Panc1 (cell line): ENCODE data around the gene CACUL1. TPM values are rescaled to one million over a fixed set of nuclear protein-coding genes. Genes with fewer than 3 reads are reported as not detected.

Source experiments
- ATAC-seq: fragments of 200-7000 bp; cut with Tn5 transposase; 2 replicates; pipeline ENCODE4 v1.9.1; 2020; ENCODE audit warnings: mild to moderate bottlenecking, moderate library complexity
- BruUV-seq: library from RNA; stranded (reverse); fragments of 400-500 nt; replicated peaks from 2 replicates; lab custom pipeline; 2021; lab: Mats Ljungman, UMichigan
- CTCF ChIA-PET: fragments of 300-600 bp; sonication (Branson Sonifier 250); formaldehyde crosslinking; loops from one replicate; lab custom pipeline; 2022; ENCODE audit warnings: antibody characterized with exemption; lab: Charles Lee
- POLR2A ChIA-PET: fragments of 300-600 bp; sonication (Branson Sonifier 250); formaldehyde crosslinking; loops from one replicate; lab custom pipeline; 2022; ENCODE audit warnings: antibody characterized with exemption; lab: Charles Lee
- DNase-seq: peaks from one replicate; pipeline ENCODE4 v3.0.0-alpha.2; 2010; ENCODE audit warnings: low read depth, low spot score
- H3K27ac ChIP-seq: 2 replicates; pipeline ENCODE4 v1.5.1; 2011; ENCODE audit warnings: mild to moderate bottlenecking, low read length, inconsistent platforms
- H3K27me3 ChIP-seq: fragments of 200-500 bp; sonication (Bioruptor generic); 2 replicates; pipeline ENCODE4 v1.6.0; 2014; ENCODE audit warnings: low read length, inconsistent platforms; ENCODE audit not compliant: control insufficient read depth, insufficient read depth
- H3K36me3 ChIP-seq: fragments of 200-500 bp; sonication (Bioruptor generic); 2 replicates; pipeline ENCODE4 v1.5.1; 2014; ENCODE audit warnings: inconsistent platforms, mild to moderate bottlenecking, low read length, moderate library complexity; ENCODE audit not compliant: control insufficient read depth, insufficient read depth
- H3K4me1 ChIP-seq: 2 replicates; pipeline ENCODE4 v1.5.1; 2011; ENCODE audit warnings: inconsistent platforms, mild to moderate bottlenecking, low read length, moderate library complexity; ENCODE audit not compliant: control insufficient read depth, insufficient read depth
- H3K4me3 ChIP-seq, 2 experiments: 2 replicates each; pipeline ENCODE4 v1.5.1; 2011 to 2012; ENCODE audit warnings: low read depth in 2 of 2, low read length in 2 of 2, mild to moderate bottlenecking in 2 of 2, inconsistent platforms in 1 of 2, moderate library complexity in 1 of 2
- H3K9me3 ChIP-seq: fragments of 200-500 bp; sonication (Bioruptor generic); 2 replicates; pipeline ENCODE4 v1.5.1; 2014; ENCODE audit warnings: low read depth, mild to moderate bottlenecking, inconsistent platforms, low read length, moderate library complexity; ENCODE audit not compliant: control insufficient read depth, insufficient read depth
- POLR2AphosphoS5 ChIP-seq: IDR thresholded peaks from 2 replicates; pipeline ENCODE4 v1.6.1; 2012; ENCODE audit warnings: mild to moderate bottlenecking, low read depth, low read length, moderate library complexity
- SIN3A ChIP-seq: IDR thresholded peaks from 2 replicates; pipeline ENCODE4 v1.6.1; 2012; ENCODE audit warnings: low read depth, mild to moderate bottlenecking, low read length, moderate library complexity, borderline replicate concordance; ENCODE audit not compliant: insufficient read depth
- TCF7L2 ChIP-seq: IDR thresholded peaks from 2 replicates; pipeline ENCODE4 v1.6.1; 2011; ENCODE audit warnings: mild to moderate bottlenecking, low read depth, low read length, inconsistent platforms
- in situ Hi-C: cut with HindIII; loops from 2 replicates; pipeline ENCODE4 v1.10.0; 2016; ENCODE audit warnings: low sequenced_read_pairs, low pct_unique_long_range_greater_than_20kb
- intact Hi-C: fragments of 100-400 bp; cut with micrococcal nuclease; formaldehyde crosslinking; loops from one replicate; pipeline ENCODE4 v1.10.0; 2022; ENCODE audit not compliant: unreplicated experiment
- total RNA-seq: library from RNA; stranded (reverse); gene quantifications from one replicate; pipeline ENCODE4 v1.2.1, GENCODE V29; 2021; ENCODE audit not compliant: unreplicated experiment
- TF ChIP-seq, protein P1 (sequence below), 2 experiments: IDR thresholded peaks; 2 replicates each; pipeline ENCODE4 v1.6.1; 2011 to 2012; ENCODE audit warnings: low read depth in 2 of 2, control low read depth in 1 of 2, low read length in 1 of 2, mild to moderate bottlenecking in 1 of 2, moderate library complexity in 1 of 2; ENCODE audit not compliant: insufficient read depth in 1 of 2
- TF ChIP-seq, protein P2 (sequence below): fragments of 450-650 bp; IDR thresholded peaks from 2 replicates; pipeline ENCODE4 v1.5.1; 2017; ENCODE audit warnings: mild to moderate bottlenecking

CACUL1 gene
- total RNA-seq, 1 experiment from 2014 or later = 44.1 TPM

DNA sequence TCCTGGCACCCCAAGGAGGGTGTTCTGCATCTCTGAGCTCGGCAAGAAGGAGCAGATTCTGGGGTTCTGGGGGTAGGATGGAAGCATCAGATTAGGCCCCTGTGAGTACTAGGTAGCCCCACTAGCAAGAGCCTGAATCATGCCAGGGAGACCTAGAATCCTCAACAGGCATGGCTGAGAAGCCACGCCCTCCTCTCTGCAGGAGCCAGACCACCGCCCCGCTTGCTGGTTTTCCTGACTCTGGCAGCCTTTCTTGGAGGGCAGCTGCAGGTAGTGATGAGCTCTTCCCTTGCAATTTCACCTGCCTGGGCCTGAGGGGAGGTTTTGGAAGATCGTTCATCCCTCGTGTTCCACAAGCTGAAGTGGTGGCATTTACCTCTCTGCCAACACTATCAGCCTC is 90.4 kb downstream of the CACUL1 start:
- CTCF ChIA-PET = no interaction called here
- TF ChIP-seq SIN3A = no peak
- TF ChIP-seq, protein P1, sequence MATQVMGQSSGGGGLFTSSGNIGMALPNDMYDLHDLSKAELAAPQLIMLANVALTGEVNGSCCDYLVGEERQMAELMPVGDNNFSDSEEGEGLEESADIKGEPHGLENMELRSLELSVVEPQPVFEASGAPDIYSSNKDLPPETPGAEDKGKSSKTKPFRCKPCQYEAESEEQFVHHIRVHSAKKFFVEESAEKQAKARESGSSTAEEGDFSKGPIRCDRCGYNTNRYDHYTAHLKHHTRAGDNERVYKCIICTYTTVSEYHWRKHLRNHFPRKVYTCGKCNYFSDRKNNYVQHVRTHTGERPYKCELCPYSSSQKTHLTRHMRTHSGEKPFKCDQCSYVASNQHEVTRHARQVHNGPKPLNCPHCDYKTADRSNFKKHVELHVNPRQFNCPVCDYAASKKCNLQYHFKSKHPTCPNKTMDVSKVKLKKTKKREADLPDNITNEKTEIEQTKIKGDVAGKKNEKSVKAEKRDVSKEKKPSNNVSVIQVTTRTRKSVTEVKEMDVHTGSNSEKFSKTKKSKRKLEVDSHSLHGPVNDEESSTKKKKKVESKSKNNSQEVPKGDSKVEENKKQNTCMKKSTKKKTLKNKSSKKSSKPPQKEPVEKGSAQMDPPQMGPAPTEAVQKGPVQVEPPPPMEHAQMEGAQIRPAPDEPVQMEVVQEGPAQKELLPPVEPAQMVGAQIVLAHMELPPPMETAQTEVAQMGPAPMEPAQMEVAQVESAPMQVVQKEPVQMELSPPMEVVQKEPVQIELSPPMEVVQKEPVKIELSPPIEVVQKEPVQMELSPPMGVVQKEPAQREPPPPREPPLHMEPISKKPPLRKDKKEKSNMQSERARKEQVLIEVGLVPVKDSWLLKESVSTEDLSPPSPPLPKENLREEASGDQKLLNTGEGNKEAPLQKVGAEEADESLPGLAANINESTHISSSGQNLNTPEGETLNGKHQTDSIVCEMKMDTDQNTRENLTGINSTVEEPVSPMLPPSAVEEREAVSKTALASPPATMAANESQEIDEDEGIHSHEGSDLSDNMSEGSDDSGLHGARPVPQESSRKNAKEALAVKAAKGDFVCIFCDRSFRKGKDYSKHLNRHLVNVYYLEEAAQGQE (IDR thresholded peaks at IDR 0.05; ENCODE audit: insufficient read depth in 1 of 2, low read depth in 2 of 2, low read length in 1 of 2) = no peak
- TF ChIP-seq TCF7L2 = no peak
- TF ChIP-seq, protein P2, sequence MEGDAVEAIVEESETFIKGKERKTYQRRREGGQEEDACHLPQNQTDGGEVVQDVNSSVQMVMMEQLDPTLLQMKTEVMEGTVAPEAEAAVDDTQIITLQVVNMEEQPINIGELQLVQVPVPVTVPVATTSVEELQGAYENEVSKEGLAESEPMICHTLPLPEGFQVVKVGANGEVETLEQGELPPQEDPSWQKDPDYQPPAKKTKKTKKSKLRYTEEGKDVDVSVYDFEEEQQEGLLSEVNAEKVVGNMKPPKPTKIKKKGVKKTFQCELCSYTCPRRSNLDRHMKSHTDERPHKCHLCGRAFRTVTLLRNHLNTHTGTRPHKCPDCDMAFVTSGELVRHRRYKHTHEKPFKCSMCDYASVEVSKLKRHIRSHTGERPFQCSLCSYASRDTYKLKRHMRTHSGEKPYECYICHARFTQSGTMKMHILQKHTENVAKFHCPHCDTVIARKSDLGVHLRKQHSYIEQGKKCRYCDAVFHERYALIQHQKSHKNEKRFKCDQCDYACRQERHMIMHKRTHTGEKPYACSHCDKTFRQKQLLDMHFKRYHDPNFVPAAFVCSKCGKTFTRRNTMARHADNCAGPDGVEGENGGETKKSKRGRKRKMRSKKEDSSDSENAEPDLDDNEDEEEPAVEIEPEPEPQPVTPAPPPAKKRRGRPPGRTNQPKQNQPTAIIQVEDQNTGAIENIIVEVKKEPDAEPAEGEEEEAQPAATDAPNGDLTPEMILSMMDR = no peak
- no peak for TF ChIP-seq POLR2AphosphoS5
- H3K4me3 ChIP-seq = no peak overlapping the region
- H3K36me3 ChIP-seq = no peaks in the 10 kb centered on the region
- no peaks in the 10 kb centered on the region for H3K9me3 ChIP-seq
- DNase-seq = no peak
- no peaks in the 10 kb centered on the region for H3K4me1 ChIP-seq
- ATAC-seq = no peak
- no peak overlapping the region for H3K27ac ChIP-seq
- intact Hi-C loops = no loop called here
- POLR2A ChIA-PET = no interaction called here
- in situ Hi-C loops = no loop called here
- no TSS peak for BruUV-seq
- peaks cover 3% of the 10 kb centered on the region for H3K27me3 ChIP-seq

DNA sequence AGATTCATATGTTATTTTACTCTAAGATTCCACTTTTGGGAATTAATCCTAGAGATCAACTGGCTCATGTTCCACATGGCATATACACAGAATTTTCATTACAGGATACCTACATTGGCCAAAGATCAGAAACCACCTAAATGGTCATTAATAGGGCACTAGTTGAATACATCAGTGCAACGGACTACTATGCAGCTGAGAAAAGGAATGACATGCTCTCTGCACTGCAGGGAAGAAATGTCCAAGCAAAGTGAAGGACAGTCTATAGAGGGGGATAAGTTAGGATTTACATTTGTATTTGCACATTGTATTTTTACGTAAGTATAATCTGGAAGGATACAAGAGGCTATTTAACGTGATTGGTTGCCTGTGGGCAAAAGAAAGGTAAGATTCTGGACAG is 91.6 kb downstream of the CACUL1 start:
- BruUV-seq = no TSS peak
- in situ Hi-C loops = no loop called here

More for the DNA sequence above, 91.6 kb downstream of the CACUL1 start:
- ATAC-seq = no peak
- intact Hi-C loops = no loop called here
- POLR2A ChIA-PET = no interaction called here
- CTCF ChIA-PET = no interaction called here
- Histone ChIP-seq H3K4me3 (no peak overlapping the region), H3K4me1 (no peaks in the 10 kb centered on the region), H3K27me3 (peaks cover 3% of the 10 kb centered on the region), H3K36me3 (no peaks in the 10 kb centered on the region), H3K27ac (no peak overlapping the region), H3K9me3 (no peaks in the 10 kb centered on the region)
- no peak for TF ChIP-seq POLR2AphosphoS5
- TF ChIP-seq SIN3A = no peak
- no peak for TF ChIP-seq TCF7L2
- TF ChIP-seq, protein P2 = no peak
- TF ChIP-seq, protein P1 (IDR thresholded peaks at IDR 0.05; ENCODE audit: insufficient read depth in 1 of 2, low read depth in 2 of 2, low read length in 1 of 2) = no peak
- DNase-seq = no peak
